Islet precursor cell (in vitro differentiated cells): ENCODE measurements around the gene PIGL.
"Not testable (repeated sequence)": the region's sequence is repeated elsewhere in the genome, so short reads cannot be mapped to it uniquely, and the experiment has no call there.

Experiments
- DNase-seq: peaks from one replicate; pipeline ENCODE4 v3.0.0-alpha.2; 2018

Gene PIGL

GRCh38 chr17:16217002-16217635 lies at the start of gene PIGL:
PIGL (plus strand) TSS chr17:16217210; CDS start chr17:16217227, 17 bp downstream.
- DNase-seq: peak; percentile 98

- no peak for DNase-seq
Observed at GRCh38 chr17:16171613-16172012, 45.4 kb upstream of the PIGL start.

- DNase-seq: no peak
Observed at GRCh38 chr17:16178836-16179235, 38.2 kb upstream of the PIGL start.

- DNase-seq: no peak
Observed at GRCh38 chr17:16181581-16181980, 35.4 kb upstream of the PIGL start.

GRCh38 chr17:16187642-16188041 lies 29.4 kb upstream of the PIGL start:
- DNase-seq: no peak

- no peak for DNase-seq
Observed at GRCh38 chr17:16189791-16190348, 27.1 kb upstream of the PIGL start.

- DNase-seq: no peak
Observed at GRCh38 chr17:16190703-16191360, 26.2 kb upstream of the PIGL start.

- DNase-seq: no peak
Observed at GRCh38 chr17:16191604-16192003, 25.4 kb upstream of the PIGL start.

GRCh38 chr17:16194307-16194835 lies 22.6 kb upstream of the PIGL start:
- DNase-seq: not testable (repeated sequence)

- DNase-seq: no peak
Observed at GRCh38 chr17:16197276-16197675, 19.7 kb upstream of the PIGL start.

- DNase-seq: no peak
Observed at GRCh38 chr17:16199093-16199492, 17.9 kb upstream of the PIGL start.

- DNase-seq: not testable (repeated sequence)
Observed at GRCh38 chr17:16201693-16202131, 15.3 kb upstream of the PIGL start.

- DNase-seq: not testable (repeated sequence)
Observed at GRCh38 chr17:16202554-16203500, 14.2 kb upstream of the PIGL start.

- DNase-seq: not testable (repeated sequence)
Observed at GRCh38 chr17:16204763-16205162, 12.2 kb upstream of the PIGL start.

GRCh38 chr17:16211590-16211989 lies 5.4 kb upstream of the PIGL start:
- no peak for DNase-seq

GRCh38 chr17:16212793-16213192 lies 4.2 kb upstream of the PIGL start:
- DNase-seq: no peak

- no peak for DNase-seq
Observed at GRCh38 chr17:16214190-16215001, 2.6 kb upstream of the PIGL start.

- DNase-seq: peak; percentile 85
Observed at GRCh38 chr17:16215002-16215272, 2.1 kb upstream of the PIGL start.

- peak; percentile 99 for DNase-seq
Observed at GRCh38 chr17:16215273-16215964, 1.6 kb upstream of the PIGL start, which contains the start of gene NCOR1. NCOR1 (minus strand) TSS chr17:16215534; CDS start chr17:16194569, 20,965 bp downstream.

- DNase-seq: peak; percentile 88
Observed at GRCh38 chr17:16215965-16216316, 1.1 kb upstream of the PIGL start.

- DNase-seq: not testable (repeated sequence)
Observed at GRCh38 chr17:16216341-16217001, 539 bp upstream of the PIGL start.
